ENCODE measurements around the gene SLC22A6. TPM values are rescaled to one million over a fixed set of nuclear protein-coding genes. Genes with fewer than 3 reads are reported as not detected.

SLC22A6 gene
- total and polyA plus RNA-seq, 2 of the 13 experiments (the other 11 are each of a cell fraction or from before 2014, with no cell fraction given) = not detected

- Histone ChIP-seq H3K4me1 (ENCODE audit: insufficient read depth, low read length) (no peaks in the 10 kb centered on the region), H3K27ac (ENCODE audit: extremely low read length, insufficient read depth, low read length) (no peak overlapping the region), H3K9me3 (ENCODE audit: low read length) (no peaks in the 10 kb centered on the region), H3K4me3 (replicated peaks in 1 of 3; ENCODE audit: insufficient read depth in 1 of 3, low read depth in 2 of 3, low read length in 3 of 3) (no peak overlapping the region), H4K20me1 (ENCODE audit: insufficient read depth, low read length) (no peaks in the 10 kb centered on the region), H3K9ac (ENCODE audit: insufficient read depth, low read depth, low read length) (no peak overlapping the region), H3K36me3 (replicated peaks in 1 of 2; ENCODE audit: control insufficient read depth in 1 of 2, insufficient read depth in 2 of 2, low read length in 2 of 2) (no peaks in the 10 kb centered on the region), H3K27me3 (ENCODE audit: control insufficient read depth in 1 of 2, insufficient read depth in 2 of 2, low read length in 2 of 2) (peaks cover 2 to 4% of the 10 kb centered on the region in 2 experiments; a peak in 2 of 5 replicates), H3K79me2 (ENCODE audit: insufficient read depth, low read length) (no peaks in the 10 kb centered on the region), H3K4me2 (ENCODE audit: low read depth, low read length) (no peak overlapping the region), H2AFZ (ENCODE audit: low read length) (no peak overlapping the region)
- intact Hi-C loops (cut with micrococcal nuclease; ENCODE audit: unreplicated experiment) (no loop called here), in situ Hi-C loops (cut with HindIII; ENCODE audit: extremely low pct_ligation_motif_present, low pct_unique_long_range_greater_than_20kb) (no loop called here)
- BruUV-seq (replicated peaks) = no TSS peak
- CTCF ChIA-PET (ENCODE audit: low intra/inter-chr PET ratio, low total read pairs) = no interaction called here
- DNase-seq (ENCODE audit: low spot score) (no peak), ATAC-seq (no peak), FAIRE-seq (no peak)
- POLR2A ChIA-PET = no interaction called here
- WGBS (ENCODE audit: low lambda C conversion rate) = 33% methylated on average over 6 of the region's 7 CpGs
- TF ChIP-seq SP1 (IDR thresholded peaks at IDR 0.05) (no peak), SP1 (CRISPR knock-in tag; IDR thresholded peaks at IDR 0.05) (no peak), ZBTB21 (CRISPR knock-in tag; IDR thresholded peaks at IDR 0.05) (no peak), AFF4 (CRISPR knock-in tag; IDR thresholded peaks at IDR 0.05) (no peak), GFI1 (CRISPR knock-in tag; IDR thresholded peaks at IDR 0.05; ENCODE audit: borderline replicate concordance) (no peak), ZFY (CRISPR knock-in tag; IDR thresholded peaks at IDR 0.05) (no peak), ZNF331 (CRISPR knock-in tag; IDR thresholded peaks at IDR 0.05) (no peak), ZNF281 (CRISPR knock-in tag; IDR thresholded peaks at IDR 0.05; ENCODE audit: borderline replicate concordance) (no peak), MEF2D (CRISPR knock-in tag; IDR thresholded peaks at IDR 0.05) (no peak), ZNF724P (CRISPR knock-in tag; IDR thresholded peaks at IDR 0.05; ENCODE audit: borderline replicate concordance) (no peak), KMT2A (CRISPR knock-in tag; IDR thresholded peaks at IDR 0.05) (no peak), ATF6 (CRISPR knock-in tag; conservative IDR thresholded peaks at IDR 0.05) (no peak), NFATC3 (CRISPR knock-in tag; IDR thresholded peaks at IDR 0.05) (no peak)
Measured at GRCh38 chr11:62948765-62949320, 35.9 kb downstream of the SLC22A6 start.

Measured in HepG2 (cell line).